ENCODE results near the gene CERKL.

CERKL gene

GRCh38 chr2:181585732-181586131, 71.2 kb downstream of the CERKL start:
- Mint-ChIP-seq H3K27me3 (no peaks in the 10 kb centered on the region), H3K27ac (no peak overlapping the region), H3K4me3 (no peak overlapping the region), H3K9me3 (no peaks in the 10 kb centered on the region), H3K36me3 (ENCODE audit: low read depth) (no peaks in the 10 kb centered on the region), H3K4me1 (peaks cover 12% of the 10 kb centered on the region)
- DNase-seq = no peak
- no peak for ATAC-seq

GRCh38 chr2:181581534-181581933, 75.4 kb downstream of the CERKL start:
- Mint-ChIP-seq H3K9me3 (no peaks in the 10 kb centered on the region), H3K4me3 (no peak overlapping the region), H3K36me3 (ENCODE audit: low read depth) (no peaks in the 10 kb centered on the region), H3K27ac (no peak overlapping the region), H3K27me3 (no peaks in the 10 kb centered on the region), H3K4me1 (peaks cover 7% of the 10 kb centered on the region)
- ATAC-seq = no peak
- DNase-seq = no peak

- Mint-ChIP-seq H3K4me1 (no peaks in the 10 kb centered on the region), H3K36me3 (ENCODE audit: low read depth) (no peaks in the 10 kb centered on the region), H3K4me3 (no peak overlapping the region), H3K9me3 (no peaks in the 10 kb centered on the region), H3K27me3 (peaks cover 3% of the 10 kb centered on the region), H3K27ac (no peak overlapping the region)
- no peak for ATAC-seq
- no peak for DNase-seq
These were observed 78.1 kb downstream of the CERKL start for GRCh38 chr2:181578829-181579228.

DNA sequence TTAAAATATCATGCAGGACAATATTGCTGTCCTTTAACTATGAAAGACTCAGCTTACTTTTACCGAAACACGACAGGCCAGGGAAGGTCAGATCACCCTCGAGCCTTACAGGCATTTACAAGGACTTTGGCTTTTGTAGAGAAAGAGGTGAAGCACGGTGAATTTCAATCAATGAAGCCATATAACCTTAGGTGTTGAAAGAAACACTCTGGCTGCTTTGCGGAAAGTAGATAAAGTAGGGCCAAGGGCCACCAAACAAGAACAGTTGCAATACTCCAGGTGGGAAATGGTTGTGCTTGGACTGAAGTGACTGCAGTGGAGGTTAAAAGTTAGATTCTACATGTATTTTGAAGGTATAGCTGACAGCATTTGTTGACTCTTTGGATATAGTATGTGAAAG, 80.5 kb downstream of the CERKL start:
- no peak overlapping the region for H3K4me3 Mint-ChIP-seq
- H3K9me3 Mint-ChIP-seq = no peaks in the 10 kb centered on the region
- H3K27me3 Mint-ChIP-seq = peaks cover 6% of the 10 kb centered on the region
- H3K27ac Mint-ChIP-seq = no peak overlapping the region
- no peaks in the 10 kb centered on the region for H3K36me3 Mint-ChIP-seq (ENCODE audit: low read depth)
- DNase-seq (no peak), ATAC-seq (no peak)
- H3K4me1 Mint-ChIP-seq = no peaks in the 10 kb centered on the region

- H3K9me3 Mint-ChIP-seq = no peaks in the 10 kb centered on the region
- H3K36me3 Mint-ChIP-seq (ENCODE audit: low read depth) = no peaks in the 10 kb centered on the region
- H3K4me3 Mint-ChIP-seq = no peak overlapping the region
These were observed 81.3 kb downstream of the CERKL start for GRCh38 chr2:181575650-181576025.

GRCh38 chr2:181575024-181575649, 81.8 kb downstream of the CERKL start:
- H3K36me3 Mint-ChIP-seq (ENCODE audit: low read depth) = no peaks in the 10 kb centered on the region
- no peak for ATAC-seq
- no peaks in the 10 kb centered on the region for H3K9me3 Mint-ChIP-seq
- H3K27ac Mint-ChIP-seq = no peak overlapping the region
- H3K4me3 Mint-ChIP-seq = no peak overlapping the region
- H3K27me3 Mint-ChIP-seq = peaks cover 6% of the 10 kb centered on the region
- no peaks in the 10 kb centered on the region for H3K4me1 Mint-ChIP-seq
- DNase-seq = no peak

More at GRCh38 chr2:181575650-181576025, 81.3 kb downstream of the CERKL start:
- no peak for DNase-seq
- H3K27me3 Mint-ChIP-seq = peaks cover 6% of the 10 kb centered on the region
- no peaks in the 10 kb centered on the region for H3K4me1 Mint-ChIP-seq
- H3K27ac Mint-ChIP-seq = no peak overlapping the region
- no peak for ATAC-seq

GRCh38 chr2:181574321-181574720, 82.6 kb downstream of the CERKL start:
- Mint-ChIP-seq H3K4me1 (no peaks in the 10 kb centered on the region), H3K9me3 (no peaks in the 10 kb centered on the region), H3K27me3 (peaks cover 6% of the 10 kb centered on the region), H3K36me3 (ENCODE audit: low read depth) (no peaks in the 10 kb centered on the region), H3K27ac (no peak overlapping the region), H3K4me3 (no peak overlapping the region)
- ATAC-seq (no peak), DNase-seq (no peak)

GRCh38 chr2:181573140-181573736, 83.7 kb downstream of the CERKL start:
- no peaks in the 10 kb centered on the region for H3K4me1 Mint-ChIP-seq
- DNase-seq (no peak), ATAC-seq (no peak)
- H3K36me3 Mint-ChIP-seq (ENCODE audit: low read depth) = no peaks in the 10 kb centered on the region
- H3K4me3 Mint-ChIP-seq = no peak overlapping the region
- H3K27ac Mint-ChIP-seq = no peak overlapping the region
- peaks cover 6% of the 10 kb centered on the region for H3K27me3 Mint-ChIP-seq
- no peaks in the 10 kb centered on the region for H3K9me3 Mint-ChIP-seq

DNA sequence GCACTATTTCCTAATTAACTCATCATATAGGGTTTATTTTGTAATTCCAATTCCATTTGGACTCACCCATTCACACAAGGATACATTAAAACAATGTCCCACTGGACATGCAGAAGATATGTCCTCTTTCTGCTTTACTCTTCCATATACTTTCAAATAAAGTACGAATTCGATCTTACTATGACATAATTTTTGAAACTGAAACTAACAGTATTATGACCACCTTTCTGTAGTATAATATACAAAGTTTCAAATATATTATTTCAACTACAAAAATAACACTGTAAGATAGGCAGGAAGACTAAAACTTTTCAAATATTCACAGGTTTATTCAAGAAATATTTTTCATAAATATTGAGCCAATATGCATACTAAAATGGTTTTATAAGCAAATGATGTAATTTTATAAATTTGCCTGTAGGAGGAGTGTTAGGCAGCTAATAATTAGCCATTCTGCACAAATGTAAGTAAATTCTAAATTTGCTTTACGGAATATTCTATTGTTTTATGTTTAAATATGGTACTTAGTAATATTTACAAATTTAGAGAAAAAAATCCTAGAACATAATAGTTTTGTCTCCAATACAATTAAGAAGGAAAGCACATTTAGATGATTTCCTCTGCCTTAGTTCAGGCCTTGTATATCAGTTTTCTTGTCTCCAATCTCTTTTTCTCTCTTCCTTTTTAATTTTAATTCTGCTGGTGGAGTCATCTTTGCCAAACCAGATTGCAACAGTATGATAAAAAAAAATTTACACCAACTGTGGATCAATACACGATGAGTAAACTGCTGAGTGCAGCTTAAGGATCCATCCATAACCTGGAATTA, 85.9 kb downstream of the CERKL start:
- DNase-seq = no peak
- H3K27me3 Mint-ChIP-seq = peaks cover 6% of the 10 kb centered on the region
- H3K9me3 Mint-ChIP-seq = no peaks in the 10 kb centered on the region
- no peak overlapping the region for H3K27ac Mint-ChIP-seq
- no peak overlapping the region for H3K4me3 Mint-ChIP-seq
- no peak for ATAC-seq
- H3K36me3 Mint-ChIP-seq (ENCODE audit: low read depth) = no peaks in the 10 kb centered on the region
- no peaks in the 10 kb centered on the region for H3K4me1 Mint-ChIP-seq

DNA sequence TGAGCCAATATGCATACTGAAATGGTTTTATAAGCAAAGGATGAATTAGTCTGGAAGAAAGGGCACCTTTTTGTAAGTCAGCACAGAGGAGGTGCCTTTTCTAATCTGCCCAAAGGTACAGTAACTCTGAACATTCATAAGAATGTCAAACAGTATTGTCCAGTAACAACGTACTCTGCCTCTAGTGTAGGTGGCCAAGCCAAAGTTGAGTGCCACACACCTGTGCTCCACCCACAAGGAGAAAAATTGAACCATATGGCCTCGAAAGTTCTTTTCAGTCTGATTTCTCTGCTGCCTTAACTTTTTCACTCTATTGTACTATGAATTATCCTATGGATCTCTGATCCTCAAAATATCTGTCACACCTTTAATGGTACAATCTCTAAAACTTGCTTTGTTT, 86.8 kb downstream of the CERKL start:
- Mint-ChIP-seq H3K27me3 (peaks cover 6% of the 10 kb centered on the region), H3K9me3 (no peaks in the 10 kb centered on the region), H3K4me3 (no peak overlapping the region), H3K4me1 (no peaks in the 10 kb centered on the region), H3K27ac (no peak overlapping the region), H3K36me3 (ENCODE audit: low read depth) (no peaks in the 10 kb centered on the region)
- no peak for DNase-seq
- no peak for ATAC-seq

GRCh38 chr2:181566334-181567032, 90.4 kb downstream of the CERKL start:
- Mint-ChIP-seq H3K4me3 (no peak overlapping the region), H3K27ac (no peak overlapping the region), H3K27me3 (no peaks in the 10 kb centered on the region), H3K9me3 (no peaks in the 10 kb centered on the region), H3K4me1 (no peaks in the 10 kb centered on the region), H3K36me3 (ENCODE audit: low read depth) (no peaks in the 10 kb centered on the region)
- ATAC-seq (no peak), DNase-seq (no peak)

- no peak for ATAC-seq
- Mint-ChIP-seq H3K27me3 (no peaks in the 10 kb centered on the region), H3K9me3 (no peaks in the 10 kb centered on the region), H3K27ac (no peak overlapping the region), H3K36me3 (ENCODE audit: low read depth) (no peaks in the 10 kb centered on the region), H3K4me1 (no peaks in the 10 kb centered on the region), H3K4me3 (no peak overlapping the region)
- DNase-seq = no peak
These were observed 93.7 kb downstream of the CERKL start for GRCh38 chr2:181563101-181563692.

DNA sequence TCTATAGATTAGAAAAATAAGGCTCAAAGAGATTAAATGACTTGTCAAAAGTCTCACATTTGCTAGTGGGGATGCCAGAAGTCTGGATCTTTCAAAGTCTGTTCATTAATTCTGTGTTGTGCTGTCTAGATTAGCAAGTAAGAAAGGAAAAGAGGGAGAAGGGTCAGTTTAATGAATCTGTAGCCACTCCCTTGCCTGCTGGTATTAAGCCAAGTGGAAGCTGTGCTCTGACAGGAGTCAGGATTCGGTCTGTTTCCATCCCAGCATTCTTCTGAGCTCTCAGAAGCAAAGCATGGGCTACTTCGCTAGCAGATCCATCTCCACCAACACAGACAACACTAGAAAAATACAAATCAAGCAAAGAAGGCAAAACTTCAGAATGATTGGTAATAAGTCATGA, 98.5 kb downstream of the CERKL start:
- ATAC-seq = no peak
- Mint-ChIP-seq H3K36me3 (ENCODE audit: low read depth) (no peaks in the 10 kb centered on the region), H3K4me3 (no peak overlapping the region), H3K27ac (no peak overlapping the region), H3K9me3 (no peaks in the 10 kb centered on the region), H3K27me3 (no peaks in the 10 kb centered on the region), H3K4me1 (no peaks in the 10 kb centered on the region)
- DNase-seq = no peak

- Mint-ChIP-seq H3K36me3 (ENCODE audit: low read depth) (no peaks in the 10 kb centered on the region), H3K27me3 (no peaks in the 10 kb centered on the region), H3K4me1 (no peaks in the 10 kb centered on the region), H3K9me3 (no peaks in the 10 kb centered on the region), H3K27ac (no peak overlapping the region), H3K4me3 (no peak overlapping the region)
- no peak for DNase-seq
- no peak for ATAC-seq
These were observed 102.7 kb downstream of the CERKL start for GRCh38 chr2:181554061-181554830.
